Measurements from ENCODE around the gene SGO1. TPM values are rescaled to one million over a fixed set of nuclear protein-coding genes. Genes with fewer than 3 reads are reported as not detected.
"Not testable (repeated sequence)": the region's sequence is repeated elsewhere in the genome, so short reads cannot be mapped to it uniquely, and the experiment has no call there.

The SGO1 gene
- polyA plus RNA-seq (2013, experiment 1 of 2; ENCODE audit: insufficient read length) = 7.4 TPM
- 7.4 TPM for polyA plus RNA-seq (2013, experiment 2 of 2; ENCODE audit: insufficient read length)

DNA sequence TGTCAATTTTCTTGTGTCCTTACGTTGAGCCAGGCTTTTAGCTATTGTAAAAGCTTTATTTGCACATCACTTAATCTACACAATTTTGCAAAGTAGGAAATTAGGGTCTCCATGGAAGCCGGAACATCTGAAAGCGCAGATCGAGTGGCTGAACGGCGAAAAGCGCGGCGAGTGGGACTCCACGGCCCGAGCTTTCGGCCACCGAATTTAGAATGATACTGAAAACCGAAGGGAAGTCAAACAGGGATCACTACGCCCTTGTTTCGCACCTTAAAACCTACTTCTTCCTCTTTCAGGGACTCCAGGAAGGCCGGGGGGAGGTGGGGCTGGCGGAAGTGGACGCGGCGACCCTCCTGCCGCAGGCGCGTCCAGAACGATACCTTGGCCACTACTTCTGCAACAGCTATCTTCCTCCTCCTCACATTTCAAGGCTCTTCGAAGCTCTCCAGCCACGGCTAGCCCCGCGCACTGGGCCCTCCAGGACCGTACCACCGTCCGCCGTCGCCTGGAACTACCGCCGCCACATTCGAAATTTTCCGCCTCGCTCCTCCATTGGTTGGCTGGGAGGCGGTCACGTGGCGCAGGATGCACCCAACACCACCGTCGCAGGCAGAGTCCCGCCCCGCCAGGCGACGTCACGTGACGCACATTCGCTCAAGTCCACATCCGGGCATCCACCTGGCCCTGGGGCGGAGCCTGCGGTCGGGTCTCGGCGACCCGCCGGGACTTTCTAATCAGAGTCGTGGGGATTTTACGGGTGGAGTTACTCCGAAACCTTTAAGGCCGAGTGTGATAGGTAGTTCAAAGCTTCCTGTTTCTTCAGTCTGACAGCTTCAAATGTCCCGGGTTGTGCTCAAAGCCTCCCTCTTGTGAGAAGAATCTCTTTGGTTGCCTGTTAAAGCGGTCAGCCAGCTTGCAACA is at the start of gene SGO1:
SGO1 (minus strand) TSS at position 528 of the 921 bp plus-strand sequence. CDS start 2,179 bp downstream, outside the sequence.
- peak; percentile 98 for DNase-seq

DNA sequence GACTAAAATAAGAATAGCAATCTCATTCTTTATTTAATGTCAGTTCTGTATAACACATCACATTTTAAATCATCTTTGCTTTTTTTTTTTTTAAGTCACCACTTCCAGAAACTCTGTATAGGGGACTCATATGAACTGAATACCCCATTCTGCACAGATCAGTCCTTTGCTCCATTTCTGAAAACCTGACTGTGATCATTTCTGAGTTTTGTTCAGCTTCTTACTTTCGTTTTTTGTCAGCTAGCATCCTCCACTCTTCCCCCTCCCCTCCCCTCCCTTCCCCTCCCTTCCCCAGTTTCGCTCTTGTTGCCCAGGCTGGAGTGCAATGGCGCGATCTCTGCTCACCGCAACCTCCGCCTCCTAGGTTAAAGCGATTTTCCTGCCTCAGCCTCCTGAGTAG is 49.8 kb upstream of the SGO1 start:
- DNase-seq = no peak

DNA sequence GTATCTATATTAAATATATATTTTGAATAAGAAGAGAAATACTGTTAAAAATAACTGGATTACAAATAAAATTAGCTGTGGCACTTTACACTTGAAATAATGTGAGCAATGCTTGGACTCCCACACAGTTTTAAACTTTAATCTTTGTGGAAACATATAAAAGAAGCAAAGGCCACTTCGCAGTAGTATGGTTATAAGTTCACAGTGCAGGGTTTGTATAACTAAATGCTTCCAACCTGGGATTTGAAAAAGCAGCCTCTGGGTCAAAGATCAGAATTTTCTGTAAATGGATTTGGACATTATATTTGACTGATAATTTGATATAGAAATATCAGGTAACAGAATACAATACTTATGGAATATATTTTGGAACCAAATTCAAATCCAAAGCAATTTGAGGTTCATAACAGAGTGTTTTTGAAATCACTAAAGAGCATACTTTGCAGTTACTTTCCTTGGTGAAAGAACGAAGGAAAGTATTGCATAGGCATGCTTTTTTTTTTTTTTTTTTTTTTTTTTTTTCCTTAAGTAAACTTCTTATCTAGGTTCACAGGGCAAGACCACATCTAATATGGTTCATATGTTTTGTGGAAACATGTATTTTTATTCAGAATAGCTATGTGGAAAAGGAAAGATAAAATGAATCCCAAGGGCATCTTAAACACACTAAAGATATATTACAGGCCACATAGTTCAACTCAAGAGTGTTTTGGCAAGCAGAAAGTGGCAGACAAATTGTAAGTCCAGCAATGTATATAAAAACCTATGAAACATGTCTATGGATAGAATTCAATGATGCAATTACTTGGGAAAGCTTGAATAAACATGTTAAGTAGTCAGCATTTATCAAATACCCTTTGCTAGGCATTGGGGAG is 47.1 kb upstream of the SGO1 start:
- peak; percentile 1 for DNase-seq

DNA sequence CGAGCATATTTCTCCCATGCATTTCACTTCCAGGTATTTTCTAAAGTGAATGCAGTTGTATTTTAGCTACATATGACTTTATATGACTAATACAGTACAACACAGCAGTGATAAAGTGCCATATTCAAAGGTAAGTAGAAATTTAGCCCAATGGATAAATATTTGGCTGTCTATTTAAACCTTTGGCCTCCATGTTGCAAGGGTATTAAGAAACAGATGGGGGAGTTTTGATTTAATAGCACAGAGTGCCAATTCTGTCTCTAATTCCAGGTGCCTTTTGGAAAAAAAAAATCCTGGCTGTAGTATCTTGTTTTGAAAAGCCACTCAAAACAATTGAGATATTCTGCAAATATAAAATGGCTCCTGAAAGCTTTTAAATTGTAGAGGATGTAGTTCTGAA is 44.9 kb upstream of the SGO1 start:
- no peak for DNase-seq

DNA sequence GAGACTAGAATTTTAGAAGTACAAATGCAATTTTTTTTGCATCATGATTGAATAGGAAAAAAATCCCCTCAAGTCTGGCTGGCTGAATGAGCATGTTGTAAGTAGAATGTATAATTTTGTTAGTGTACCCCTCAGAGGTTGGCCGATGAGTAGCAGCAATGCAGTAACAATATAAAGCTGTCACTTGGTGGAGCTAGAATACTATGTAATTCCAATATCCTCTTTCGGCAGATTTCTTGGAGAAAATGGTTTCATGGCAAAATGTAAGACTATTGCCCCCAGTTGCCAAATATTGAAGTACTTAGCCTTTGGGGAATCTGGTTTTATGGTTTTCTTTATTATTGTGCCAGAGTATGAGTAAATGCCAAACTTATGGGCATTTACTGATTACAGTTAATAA is 39.8 kb upstream of the SGO1 start:
- DNase-seq = peak; percentile 45

DNA sequence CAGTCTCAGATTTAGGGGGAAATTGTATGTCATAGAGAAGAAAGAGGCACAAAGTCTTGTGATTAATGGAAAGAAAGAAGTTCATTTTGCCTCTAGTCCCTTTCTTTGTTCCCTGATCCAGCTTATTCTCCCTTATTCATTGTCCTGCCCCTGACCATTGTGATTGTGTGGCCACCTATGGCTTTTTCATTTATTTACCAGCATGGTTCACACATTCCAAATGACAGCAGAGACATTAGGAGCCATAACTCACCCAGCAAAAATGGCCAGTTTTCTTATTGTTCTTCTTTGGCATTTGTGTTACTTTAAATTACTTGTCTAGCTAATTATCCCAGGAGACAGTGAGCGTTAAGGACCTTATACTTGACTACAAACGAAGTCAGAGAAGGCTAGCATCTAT is 36.3 kb upstream of the SGO1 start:
- no peak for DNase-seq

DNA sequence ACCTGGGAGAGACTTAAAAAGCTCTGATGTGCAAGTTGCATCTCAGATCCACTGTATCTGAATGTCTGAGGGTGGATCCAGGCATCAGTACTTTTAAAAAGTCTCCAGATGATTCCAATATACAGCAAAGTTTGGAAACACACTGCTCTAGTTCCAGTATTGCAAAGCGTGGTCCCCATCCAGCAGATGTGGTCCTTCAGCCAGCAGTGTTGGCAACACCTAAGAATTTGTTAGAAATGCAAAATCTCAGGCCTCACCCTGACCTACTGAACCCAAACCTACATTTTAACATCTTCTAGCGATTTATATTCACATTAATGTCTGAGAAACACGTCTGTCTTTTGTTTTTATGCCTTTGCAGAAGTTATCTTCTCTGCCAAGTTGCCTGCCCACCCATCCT is 32.2 kb upstream of the SGO1 start:
- DNase-seq = no peak

DNA sequence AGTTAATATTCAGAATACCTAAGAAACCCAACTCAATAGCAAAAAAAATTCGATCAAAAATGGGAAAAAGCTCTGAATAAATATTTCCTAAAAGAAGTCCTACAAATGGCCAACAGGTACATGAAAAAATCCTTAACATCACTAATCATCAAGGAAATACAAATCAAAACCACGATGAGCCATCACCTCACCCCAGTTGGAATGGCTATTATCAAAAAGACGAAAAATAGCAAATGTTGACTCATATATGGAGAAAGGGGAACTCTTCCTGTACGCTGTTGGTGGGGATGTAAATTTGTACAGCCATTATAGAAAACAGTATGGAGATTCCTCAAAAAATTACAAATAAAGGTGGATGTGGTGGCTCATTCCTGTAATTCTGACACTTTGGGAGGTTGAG is 29.6 kb upstream of the SGO1 start:
- DNase-seq = no peak

DNA sequence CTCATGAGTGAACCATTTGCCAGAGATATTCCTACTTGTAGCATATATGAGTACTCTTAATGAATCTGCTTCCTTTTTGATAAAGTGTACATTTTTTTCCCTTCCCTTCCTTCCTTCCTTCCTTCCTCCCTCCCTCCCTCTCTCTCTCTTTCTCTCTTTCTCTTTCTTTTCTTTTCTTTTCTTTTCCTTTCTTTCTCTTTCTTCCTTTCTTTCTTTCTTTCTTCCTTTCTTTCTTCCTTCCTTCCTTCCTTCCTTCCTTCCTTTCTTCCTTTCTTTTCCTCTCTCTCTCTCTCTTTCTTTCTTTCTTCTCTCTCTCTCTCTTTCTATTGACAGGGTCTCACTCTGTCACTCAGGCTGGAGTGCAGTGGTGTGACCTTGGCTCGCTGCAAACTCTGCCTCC is 27.5 kb upstream of the SGO1 start:
- DNase-seq = not testable (repeated sequence)

DNA sequence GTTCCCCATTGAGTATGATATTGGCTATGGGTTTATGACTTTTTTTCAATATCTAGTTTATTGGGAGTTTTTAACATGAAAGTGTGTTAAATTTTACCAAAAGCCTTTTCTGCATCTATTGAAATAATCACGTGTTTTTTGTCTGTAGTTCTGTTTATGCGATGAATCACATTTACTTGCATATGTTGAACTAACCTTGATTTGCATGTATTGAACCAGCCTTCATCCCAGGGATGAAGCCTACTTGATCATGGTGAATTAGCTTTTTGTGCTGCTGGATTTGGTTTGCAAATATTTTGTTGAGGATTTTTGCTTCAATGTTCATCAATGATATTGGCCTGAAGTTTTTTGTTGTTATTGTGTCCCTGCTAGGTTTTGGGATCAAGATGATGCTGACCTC is 21.9 kb upstream of the SGO1 start:
- DNase-seq = not testable (repeated sequence)

DNA sequence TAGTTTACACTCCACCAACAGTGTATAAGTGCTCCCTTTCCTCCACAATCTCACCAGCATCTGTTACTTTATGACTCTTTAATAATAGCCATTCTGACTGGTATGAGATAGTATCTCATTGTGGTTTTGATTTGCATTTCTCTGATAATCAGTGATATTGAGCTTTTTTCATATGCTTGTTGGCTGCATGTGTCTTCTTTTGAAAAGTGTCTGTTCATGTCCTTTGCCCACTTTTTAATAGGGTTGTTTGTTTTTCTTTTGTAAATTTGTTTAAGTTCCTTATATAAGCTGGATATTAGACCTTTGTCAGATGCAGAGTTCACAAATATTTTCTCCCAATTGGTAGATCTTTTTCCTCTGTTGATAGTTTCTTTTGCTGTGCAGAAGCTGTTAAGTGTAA is 19.9 kb upstream of the SGO1 start:
- DNase-seq = not testable (repeated sequence)

DNA sequence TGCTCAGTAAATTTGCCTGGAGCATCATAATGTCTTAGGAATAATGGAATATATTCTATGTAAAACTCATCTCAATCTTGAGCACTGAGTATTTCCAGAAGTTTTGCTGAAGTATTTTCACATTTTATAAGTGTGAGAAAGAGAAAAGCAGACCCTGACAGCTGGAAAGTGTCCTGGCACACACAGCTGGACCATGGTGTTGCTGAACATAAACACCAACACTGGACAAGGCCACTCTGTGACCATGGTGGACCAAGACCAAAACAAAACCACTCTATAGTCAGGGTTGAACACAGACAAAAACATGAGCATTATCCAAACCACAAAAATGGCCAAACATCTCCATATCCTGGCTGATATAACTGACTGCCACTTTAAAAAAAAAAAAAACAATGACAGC is 15.1 kb upstream of the SGO1 start:
- DNase-seq = no peak

DNA sequence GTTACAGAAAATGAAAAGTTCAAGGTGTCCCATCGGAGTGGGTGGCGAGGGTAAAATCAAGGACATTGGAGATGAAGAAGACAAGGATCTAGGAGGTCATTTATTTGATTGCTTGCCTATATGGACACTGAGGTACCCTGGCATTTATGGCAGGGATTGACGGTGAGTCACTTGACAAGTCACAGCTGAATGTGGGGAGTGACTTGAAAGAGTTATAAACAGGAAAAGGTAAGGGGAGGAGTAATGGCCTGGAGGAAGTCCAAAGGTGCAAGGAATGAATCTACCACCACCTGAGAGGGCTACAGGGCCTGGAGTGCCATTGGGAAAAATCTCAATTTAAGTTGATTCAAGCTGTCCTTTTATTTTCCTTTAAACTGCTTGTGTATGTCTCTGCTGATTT is 11.8 kb upstream of the SGO1 start:
- no peak for DNase-seq

DNA sequence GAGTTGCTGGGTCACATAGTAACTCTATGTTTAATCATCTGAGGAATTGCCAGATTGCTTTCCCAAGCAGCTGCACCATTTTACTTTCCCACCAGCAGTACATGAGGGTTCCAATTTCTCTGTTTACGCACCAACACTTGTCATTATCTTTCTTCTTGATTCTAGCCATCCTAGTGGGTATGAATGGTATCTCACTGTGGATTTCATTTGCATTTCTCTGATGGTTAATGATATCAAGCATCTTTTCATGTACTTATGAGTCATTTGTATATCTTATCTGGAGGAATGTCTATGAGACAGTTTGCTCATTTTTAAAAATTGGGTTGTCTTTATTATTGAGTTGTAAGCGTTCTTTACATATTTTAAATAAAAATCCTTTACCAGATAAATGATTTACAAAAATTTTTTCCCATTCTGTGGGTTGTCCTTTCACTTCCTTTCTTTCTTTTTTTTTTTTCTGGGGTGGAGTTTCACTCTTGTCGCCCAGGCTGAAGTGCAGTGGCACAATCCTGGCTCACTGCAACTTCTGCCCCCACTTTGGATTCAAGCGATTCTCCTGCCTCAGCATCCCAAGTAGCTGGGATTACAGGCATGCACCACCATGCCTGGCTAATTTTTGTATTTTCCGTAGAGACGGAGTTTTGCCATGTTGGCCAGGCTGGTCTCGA is 8.9 kb upstream of the SGO1 start:
- no peak for DNase-seq

DNA sequence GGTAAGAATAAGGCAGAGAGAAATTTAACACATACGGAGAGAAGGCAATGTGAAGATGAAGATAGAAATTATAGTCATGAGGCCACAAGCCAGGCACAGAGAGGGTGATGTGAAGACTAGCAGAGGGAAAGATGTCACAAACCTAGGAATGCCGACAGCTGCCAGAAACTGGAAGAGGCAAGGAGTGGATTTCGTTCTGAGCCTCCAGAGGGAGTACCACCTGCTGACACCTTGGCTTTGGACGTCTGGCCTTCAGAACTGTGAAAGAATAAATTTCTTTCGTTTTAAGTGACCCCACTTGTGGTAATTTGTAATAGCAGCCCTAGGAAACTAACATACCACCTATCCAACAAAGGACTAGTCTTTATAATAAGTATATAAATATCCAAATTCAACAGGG is 5.0 kb upstream of the SGO1 start:
- DNase-seq = no peak

DNA sequence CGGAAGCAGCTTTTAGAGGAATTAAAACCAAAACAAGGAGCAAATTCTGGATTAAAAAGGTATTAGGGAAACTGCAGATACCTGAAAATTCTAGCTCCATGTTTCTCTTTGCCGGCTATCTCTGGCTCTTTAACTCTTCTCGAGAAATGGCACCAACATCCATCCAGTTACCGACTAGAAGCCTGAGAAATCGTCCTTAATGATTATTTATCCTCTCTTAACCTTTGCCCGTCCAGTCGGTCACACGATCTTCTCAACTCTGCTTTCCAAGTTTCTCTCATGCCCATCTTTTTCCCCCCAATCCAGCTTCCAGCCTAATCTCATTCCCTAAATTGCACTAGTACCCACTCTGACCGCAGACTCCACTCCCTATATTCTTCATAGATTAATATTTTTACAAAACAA is 596 bp upstream of the SGO1 start:
- DNase-seq = no peak

DNA sequence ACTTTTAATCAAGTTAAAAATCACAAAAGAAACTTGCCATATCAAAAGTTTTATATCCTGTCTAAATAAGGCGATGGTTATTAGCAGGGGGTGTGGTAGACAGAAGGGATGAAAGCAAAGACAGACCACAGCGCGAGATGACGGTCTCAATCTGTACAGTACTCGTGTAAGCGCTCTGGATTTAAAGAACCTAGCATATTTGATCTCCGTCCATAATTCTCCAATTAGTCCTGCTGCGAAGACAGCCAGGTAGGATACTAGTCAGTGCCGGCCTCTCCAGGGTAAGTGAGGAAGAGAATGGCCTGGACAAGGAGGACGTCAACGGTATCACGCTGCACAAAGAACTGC is 701 bp downstream of the SGO1 start:
- DNase-seq = peak; percentile 3

DNA sequence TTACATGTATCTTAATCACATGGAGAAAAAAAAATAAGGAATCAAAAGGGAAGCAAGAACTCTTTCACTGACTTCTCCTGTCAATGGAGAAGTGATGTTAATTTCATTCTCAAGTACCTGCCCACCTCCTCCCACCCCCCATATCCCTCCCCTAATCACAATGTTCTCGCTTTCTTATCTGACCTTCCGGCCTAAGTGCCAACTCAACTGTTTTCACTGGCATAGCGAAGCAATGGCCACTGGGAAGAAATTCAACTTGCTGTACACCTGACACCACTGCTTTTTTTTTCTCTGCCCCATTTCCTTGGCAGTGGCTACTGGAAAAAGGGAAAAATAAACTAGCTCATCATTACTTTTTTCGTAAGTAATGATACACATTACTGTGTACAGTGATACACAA is 3.8 kb downstream of the SGO1 start:
- DNase-seq = no peak

DNA sequence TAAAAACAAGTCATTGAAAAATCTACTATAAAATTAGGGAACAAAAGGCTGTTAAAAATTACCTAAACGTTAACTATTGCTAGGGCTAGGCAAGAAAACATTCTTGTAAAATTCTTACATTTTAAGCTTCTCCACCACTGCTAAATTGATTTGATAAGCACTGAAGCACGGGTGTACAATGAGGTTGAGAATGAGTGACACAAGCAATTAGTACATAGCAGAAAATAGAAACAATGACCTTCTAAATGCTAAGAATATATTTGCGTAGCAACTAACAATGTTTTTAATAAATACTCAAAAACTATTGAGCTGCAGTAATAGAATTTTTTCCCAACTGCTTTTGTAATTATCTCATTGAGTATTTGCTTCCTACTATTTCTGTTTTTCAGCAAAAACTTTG is 4.7 kb downstream of the SGO1 start:
- no peak for DNase-seq

DNA sequence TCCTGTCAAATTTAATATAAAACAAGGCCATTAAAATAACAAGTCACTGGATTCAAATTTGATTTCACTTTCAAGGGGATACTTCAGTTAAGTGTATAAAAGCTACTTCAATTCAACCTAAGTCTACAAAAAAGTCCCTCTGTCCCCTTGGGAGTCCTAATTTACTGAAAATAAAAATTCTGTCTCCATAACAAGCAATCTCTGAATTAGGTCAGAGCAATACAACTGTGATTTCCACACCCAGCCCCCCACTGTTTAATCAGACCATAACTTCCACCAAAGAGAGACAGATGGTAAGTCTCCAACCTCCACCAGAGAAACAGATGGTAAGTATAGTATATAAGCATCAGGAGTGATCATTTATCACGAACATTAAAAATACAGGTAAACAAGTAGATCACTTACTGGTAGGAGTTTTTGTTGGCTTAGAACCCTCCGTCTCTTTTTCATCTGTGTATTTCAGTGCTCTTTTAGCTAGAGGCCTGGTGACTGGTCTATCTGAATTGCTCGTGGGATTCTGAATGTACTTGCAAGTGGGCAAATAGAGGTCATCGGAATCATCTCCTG is 12.1 kb downstream of the SGO1 start:
- no peak for DNase-seq

DNA sequence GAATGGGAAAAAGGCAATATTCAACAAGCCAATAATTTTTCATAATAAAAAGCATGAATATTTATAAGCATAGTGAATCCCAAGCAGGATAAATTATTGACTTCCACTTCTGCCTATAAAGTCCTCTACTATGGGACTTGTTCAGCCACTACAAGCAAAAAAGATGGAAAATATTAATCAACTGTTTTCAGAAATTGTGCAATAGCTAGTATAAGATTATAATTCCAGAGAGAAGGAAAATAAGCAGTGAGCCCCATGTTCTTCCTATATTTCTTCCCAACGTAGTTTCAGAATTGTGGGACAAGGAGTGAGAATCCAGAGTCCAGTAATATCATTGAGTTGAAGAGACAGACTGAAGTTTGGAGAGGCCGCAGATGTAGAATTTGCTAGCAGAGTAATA is 24.3 kb downstream of the SGO1 start:
- no peak for DNase-seq

DNA sequence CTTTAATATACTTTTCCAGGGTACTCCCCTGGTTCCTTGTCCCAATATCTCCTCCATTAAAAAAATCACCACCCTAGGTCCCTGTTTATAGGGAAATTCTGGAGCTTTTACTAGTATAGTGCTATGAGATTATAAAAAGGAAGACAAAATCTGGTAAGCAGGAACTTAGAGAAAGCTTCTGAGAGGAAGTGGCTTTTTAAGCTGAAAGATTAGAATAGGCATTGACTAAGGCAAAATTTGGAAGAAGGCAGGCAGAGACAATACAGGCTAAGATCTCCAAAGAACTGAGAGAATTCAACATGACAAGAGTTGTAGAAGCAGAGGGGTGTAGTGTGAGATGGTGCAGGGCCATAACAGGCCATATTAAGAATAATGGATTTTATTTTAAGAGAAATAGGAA is 25.8 kb downstream of the SGO1 start:
- no peak for DNase-seq

DNA sequence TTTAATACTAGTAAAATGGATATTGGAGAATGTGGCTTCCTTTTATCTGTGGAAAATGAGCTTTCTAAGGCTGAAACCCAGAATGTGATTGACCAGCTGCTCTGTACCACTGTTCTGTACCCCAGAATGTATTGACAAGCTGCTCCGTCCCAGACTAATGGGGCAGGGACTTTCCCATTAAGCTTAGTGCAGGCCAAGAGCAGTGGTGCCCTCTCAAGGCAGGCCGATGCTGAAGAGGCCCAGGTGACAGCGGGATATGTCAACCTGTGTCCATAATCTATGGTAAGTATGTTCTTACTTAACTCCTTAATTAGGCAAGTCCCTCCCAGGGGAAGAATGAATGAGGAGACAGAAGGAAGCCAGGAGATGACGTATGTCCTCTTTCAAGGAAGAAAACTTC is 31.1 kb downstream of the SGO1 start:
- no peak for DNase-seq
